IPS-20b (cell line): ENCODE data around the gene BRMS1L.
"Not testable (repeated sequence)": the region's sequence is repeated elsewhere in the genome, so short reads cannot be mapped to it uniquely, and the experiment has no call there.

Source experiments
- H3K27ac ChIP-seq: one replicate; pipeline ENCODE4 v1.5.1; 2013; ENCODE audit warnings: low read length
- H3K27me3 ChIP-seq: 2 replicates; pipeline ENCODE4 v1.6.1; 2013; ENCODE audit warnings: mild to moderate bottlenecking, low read length, inconsistent platforms; ENCODE audit not compliant: insufficient read depth
- H3K36me3 ChIP-seq: 2 replicates; pipeline ENCODE4 v1.6.1; 2013; ENCODE audit warnings: low read depth, mild to moderate bottlenecking, inconsistent platforms, low read length, moderate library complexity; ENCODE audit not compliant: insufficient read depth
- H3K4me1 ChIP-seq: 2 replicates; pipeline ENCODE4 v1.6.1; 2013; ENCODE audit warnings: mild to moderate bottlenecking, control low read depth, inconsistent platforms, low read length, moderate library complexity; ENCODE audit not compliant: insufficient read depth
- H3K4me3 ChIP-seq: 2 replicates; pipeline ENCODE4 v1.5.1; 2013; ENCODE audit warnings: mild to moderate bottlenecking, low read length, inconsistent platforms
- H3K9ac ChIP-seq: 2 replicates; pipeline ENCODE4 v1.6.1; 2013; ENCODE audit warnings: low read depth, mild to moderate bottlenecking, inconsistent platforms, low read length, moderate library complexity
- H3K9me3 ChIP-seq: 2 replicates; pipeline ENCODE4 v1.6.1; 2013; ENCODE audit warnings: mild to moderate bottlenecking, low read depth, low read length, inconsistent platforms; ENCODE audit not compliant: insufficient read depth

Gene BRMS1L

GRCh38 chr14:35808076-35808637, 18.0 kb upstream of the BRMS1L start:
- H3K27me3 ChIP-seq, result no peaks in the 10 kb centered on the region
- H3K4me1 ChIP-seq, result peaks cover 10% of the 10 kb centered on the region; the same call in 1 of the 2 replicates
- peak overlapping the region; percentile 83 for H3K9ac ChIP-seq
- H3K36me3 ChIP-seq, result no peaks in the 10 kb centered on the region
- H3K9me3 ChIP-seq, result no peaks in the 10 kb centered on the region; the same call in 1 of the 2 replicates
- H3K4me3 ChIP-seq, result peak overlapping the region; percentile 88
- H3K27ac ChIP-seq, result no peak overlapping the region

- H3K9ac ChIP-seq, result peak within 1 kb of the TSS; percentile 83
- peak within 1 kb of the TSS; percentile 88 for H3K4me3 ChIP-seq
- H3K9me3 ChIP-seq, result not testable (repeated sequence)
Observed at GRCh38 chr14:35808638-35809563, 17.2 kb upstream of the BRMS1L start, which contains the start of gene RALGAPA1. Gene RALGAPA1, minus strand, starts transcription at chr14:35809295. Its CDS starts 460 bp downstream, at chr14:35808835.

GRCh38 chr14:35809597-35809996, 16.5 kb upstream of the BRMS1L start:
- Histone ChIP-seq H3K36me3 (no peaks in the 10 kb centered on the region), H3K9me3 (no peaks in the 10 kb centered on the region; the same call in 1 of the 2 replicates), H3K4me3 (0 out of 2 replicates have a peak overlapping the region, but pooled peaks have one; percentile 88), H3K27ac (no peak overlapping the region), H3K27me3 (no peaks in the 10 kb centered on the region), H3K9ac (no peak overlapping the region), H3K4me1 (peaks cover 10% of the 10 kb centered on the region; the same call in 1 of the 2 replicates)

More at GRCh38 chr14:35808638-35809563, 17.2 kb upstream of the BRMS1L start, which contains the start of gene RALGAPA1:
- not testable (repeated sequence) for H3K27ac ChIP-seq, H3K27me3 ChIP-seq, H3K4me1 ChIP-seq, H3K36me3 ChIP-seq

- no peaks in the 10 kb centered on the region for H3K36me3 ChIP-seq
Observed at GRCh38 chr14:35810963-35811362, 15.2 kb upstream of the BRMS1L start.

GRCh38 chr14:35814371-35815005, 11.7 kb upstream of the BRMS1L start:
- H3K9ac ChIP-seq, result no peak overlapping the region
- H3K36me3 ChIP-seq, result no peaks in the 10 kb centered on the region
- no peak overlapping the region for H3K27ac ChIP-seq
- H3K9me3 ChIP-seq, result no peaks in the 10 kb centered on the region; the same call in 1 of the 2 replicates
- H3K4me3 ChIP-seq, result no peak overlapping the region
- H3K4me1 ChIP-seq, result no peaks in the 10 kb centered on the region
- no peaks in the 10 kb centered on the region for H3K27me3 ChIP-seq

More at GRCh38 chr14:35810963-35811362, 15.2 kb upstream of the BRMS1L start:
- Histone ChIP-seq H3K4me1 (peaks cover 10% of the 10 kb centered on the region; the same call in 1 of the 2 replicates), H3K9ac (no peak overlapping the region), H3K27me3 (no peaks in the 10 kb centered on the region), H3K4me3 (no peak overlapping the region), H3K9me3 (no peaks in the 10 kb centered on the region; the same call in 1 of the 2 replicates), H3K27ac (no peak overlapping the region)

- H3K9ac ChIP-seq, result no peak overlapping the region
- H3K4me1 ChIP-seq, result no peaks in the 10 kb centered on the region
- H3K36me3 ChIP-seq, result no peaks in the 10 kb centered on the region
- H3K27ac ChIP-seq, result no peak overlapping the region
- H3K27me3 ChIP-seq, result no peaks in the 10 kb centered on the region
- H3K4me3 ChIP-seq, result no peak overlapping the region
- H3K9me3 ChIP-seq, result no peaks in the 10 kb centered on the region
Observed at GRCh38 chr14:35818346-35819115, 7.6 kb upstream of the BRMS1L start.

GRCh38 chr14:35819591-35820540, 6.3 kb upstream of the BRMS1L start:
- no peaks in the 10 kb centered on the region for H3K4me1 ChIP-seq
- no peaks in the 10 kb centered on the region for H3K9me3 ChIP-seq
- H3K4me3 ChIP-seq, result no peak overlapping the region
- no peaks in the 10 kb centered on the region for H3K36me3 ChIP-seq
- no peak overlapping the region for H3K27ac ChIP-seq
- H3K27me3 ChIP-seq, result no peaks in the 10 kb centered on the region
- H3K9ac ChIP-seq, result no peak overlapping the region

- no peaks in the 10 kb centered on the region for H3K4me1 ChIP-seq
- H3K36me3 ChIP-seq, result no peaks in the 10 kb centered on the region
- H3K9ac ChIP-seq, result no peak overlapping the region
- H3K9me3 ChIP-seq, result no peaks in the 10 kb centered on the region
- no peak overlapping the region for H3K4me3 ChIP-seq
- no peaks in the 10 kb centered on the region for H3K27me3 ChIP-seq
- H3K27ac ChIP-seq, result no peak overlapping the region
Observed at GRCh38 chr14:35821564-35822411, 4.3 kb upstream of the BRMS1L start.

GRCh38 chr14:35822501-35822900, 3.6 kb upstream of the BRMS1L start:
- Histone ChIP-seq H3K9ac (no peak overlapping the region), H3K27ac (no peak overlapping the region)

More at GRCh38 chr14:35822501-35822900, 3.6 kb upstream of the BRMS1L start:
- Histone ChIP-seq H3K4me1 (no peaks in the 10 kb centered on the region), H3K36me3 (no peaks in the 10 kb centered on the region), H3K27me3 (no peaks in the 10 kb centered on the region), H3K4me3 (no peak overlapping the region), H3K9me3 (no peaks in the 10 kb centered on the region)
